HCT116 (cell line): ENCODE measurements around the gene AVP. TPM values are rescaled to one million over a fixed set of nuclear protein-coding genes. Genes with fewer than 3 reads are reported as not detected.

ENCODE experiments used
- SP1 ChIP-seq: IDR thresholded peaks from 2 replicates; pipeline ENCODE4 v1.6.1; 2012; ENCODE audit warnings: low read depth
- total RNA-seq: library from RNA; stranded (reverse); gene quantifications from one replicate; pipeline ENCODE4 v1.2.1, GENCODE V29; 2021; ENCODE audit not compliant: unreplicated experiment
- TF ChIP-seq, protein P1 (sequence below), 3 experiments: fragments of 200-600 bp in 1 of 3; sonication (generic) in 1 of 3; IDR thresholded peaks in 2 of 3; conservative IDR thresholded peaks in 1 of 3; 2 replicates each; pipeline ENCODE4 v1.5.1; 2012 to 2017; ENCODE audit warnings: low read depth in 2 of 3, low read length in 2 of 3, antibody characterized with exemption in 1 of 3, borderline replicate concordance in 1 of 3, control low read depth in 1 of 3, mild to moderate bottlenecking in 1 of 3, mixed read lengths in 1 of 3, mixed run types in 1 of 3, moderate library complexity in 1 of 3; ENCODE audit not compliant: insufficient read depth in 1 of 3

AVP gene
- total RNA-seq, 1 experiment from 2014 or later, result not detected

DNA sequence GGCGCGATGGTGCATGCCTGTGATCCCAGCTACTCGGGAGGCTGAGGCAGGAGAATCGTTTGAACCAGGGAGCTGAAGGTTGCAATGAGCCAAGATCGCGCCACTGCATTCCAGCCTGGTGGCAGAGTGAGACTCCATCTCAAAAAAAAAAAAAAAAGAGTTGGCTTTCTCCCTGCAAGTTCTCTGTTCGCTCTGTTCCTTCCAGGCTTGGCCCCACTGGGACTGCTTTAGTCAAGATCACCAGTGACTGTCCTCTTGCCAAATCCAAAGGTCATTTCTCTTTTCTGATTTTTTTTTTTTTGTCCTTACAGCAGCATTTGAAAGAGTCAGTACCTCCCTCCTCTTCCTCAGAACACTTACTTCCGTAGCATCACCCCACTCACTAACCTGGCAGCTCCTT is 51.9 kb downstream of the AVP start (continued):
- TF ChIP-seq SP1, result no peak
- TF ChIP-seq, protein P1, sequence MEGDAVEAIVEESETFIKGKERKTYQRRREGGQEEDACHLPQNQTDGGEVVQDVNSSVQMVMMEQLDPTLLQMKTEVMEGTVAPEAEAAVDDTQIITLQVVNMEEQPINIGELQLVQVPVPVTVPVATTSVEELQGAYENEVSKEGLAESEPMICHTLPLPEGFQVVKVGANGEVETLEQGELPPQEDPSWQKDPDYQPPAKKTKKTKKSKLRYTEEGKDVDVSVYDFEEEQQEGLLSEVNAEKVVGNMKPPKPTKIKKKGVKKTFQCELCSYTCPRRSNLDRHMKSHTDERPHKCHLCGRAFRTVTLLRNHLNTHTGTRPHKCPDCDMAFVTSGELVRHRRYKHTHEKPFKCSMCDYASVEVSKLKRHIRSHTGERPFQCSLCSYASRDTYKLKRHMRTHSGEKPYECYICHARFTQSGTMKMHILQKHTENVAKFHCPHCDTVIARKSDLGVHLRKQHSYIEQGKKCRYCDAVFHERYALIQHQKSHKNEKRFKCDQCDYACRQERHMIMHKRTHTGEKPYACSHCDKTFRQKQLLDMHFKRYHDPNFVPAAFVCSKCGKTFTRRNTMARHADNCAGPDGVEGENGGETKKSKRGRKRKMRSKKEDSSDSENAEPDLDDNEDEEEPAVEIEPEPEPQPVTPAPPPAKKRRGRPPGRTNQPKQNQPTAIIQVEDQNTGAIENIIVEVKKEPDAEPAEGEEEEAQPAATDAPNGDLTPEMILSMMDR (IDR thresholded peaks at IDR 0.05 in 2 of 3, conservative IDR thresholded peaks at IDR 0.05 in 1 of 3; ENCODE audit: borderline replicate concordance in 1 of 3, insufficient read depth in 1 of 3, low read depth in 2 of 3, low read length in 2 of 3), result no peak

Other genes starting within 250 kb of the AVP start
- 31.8 TPM for gene PCED1A, start 244.1 kb downstream of the AVP start, total RNA-seq
- 38.1 TPM for gene VPS16, start 244.0 kb downstream of the AVP start, total RNA-seq
- 44.6 TPM for gene PTPRA, start 211.2 kb downstream of the AVP start, total RNA-seq
- gene GNRH2, start 41.1 kb downstream of the AVP start, total RNA-seq, result 0.32 TPM
- gene MRPS26, start 38.7 kb downstream of the AVP start, total RNA-seq, result 84.3 TPM
- gene OXT, start 13.1 kb downstream of the AVP start, total RNA-seq, result not detected
- 13.5 TPM for gene FASTKD5, start 75.1 kb upstream of the AVP start, total RNA-seq
- gene UBOX5, start 75.1 kb upstream of the AVP start, total RNA-seq, result 7.4 TPM
- 5.2 TPM for gene LZTS3, start 88.8 kb upstream of the AVP start, total RNA-seq
- gene DDRGK1, start 120.0 kb upstream of the AVP start, total RNA-seq, result 45.8 TPM
- 77.3 TPM for gene ITPA, start 124.8 kb upstream of the AVP start, total RNA-seq
- gene SLC4A11, start 154.5 kb upstream of the AVP start, total RNA-seq, result 22.7 TPM